HL-60/S4 (cell line): Measurements from ENCODE around the gene AGPAT4.

Source experiments
- in situ Hi-C: fragments of 300-500 bp; cut with MboI; formaldehyde crosslinking; loops from 2 replicates; pipeline ENCODE4 v1.14.3; 2022; ENCODE audit warnings: low sequenced_read_pairs

AGPAT4 gene

GRCh38 chr6:161142957-161143296, 130.9 kb downstream of the AGPAT4 start:
- in situ Hi-C loops, result no loop called here

DNA sequence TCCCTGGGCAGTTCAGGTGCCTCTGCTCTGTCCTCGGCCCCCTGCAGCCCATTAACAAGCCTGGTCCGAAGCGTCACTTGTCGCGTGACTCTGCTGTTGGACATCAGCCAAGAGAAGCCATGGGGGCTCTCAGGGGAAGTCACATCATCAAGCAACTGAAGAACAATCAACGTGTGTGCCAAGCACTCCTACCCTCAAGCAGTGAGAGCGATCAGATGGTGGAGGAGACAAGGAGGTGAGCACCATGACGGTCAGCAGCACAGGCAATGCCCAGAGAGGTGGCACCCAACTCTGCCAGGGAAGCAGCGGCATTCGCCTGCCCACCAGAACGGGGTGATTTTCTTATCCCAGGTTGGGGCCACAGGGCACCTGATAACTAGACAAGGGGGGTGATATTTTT, 132.7 kb downstream of the AGPAT4 start:
- in situ Hi-C loops, result no loop called here

DNA sequence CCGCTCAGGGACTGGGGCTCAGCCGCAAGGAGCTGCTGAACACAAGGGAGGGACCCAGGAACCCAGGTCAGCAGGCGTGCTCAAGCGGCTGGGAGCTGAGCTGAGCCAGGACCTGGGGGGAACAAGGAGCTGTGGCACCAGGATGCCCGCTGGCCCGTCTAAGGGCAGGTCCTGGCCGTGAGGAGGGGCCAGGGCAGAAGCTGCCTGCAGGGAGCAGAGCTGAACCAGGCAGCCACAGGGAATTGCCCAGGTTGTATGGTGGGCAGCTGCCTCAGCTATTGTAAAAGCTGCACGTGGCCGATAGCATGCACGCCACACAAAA, 133.3 kb downstream of the AGPAT4 start:
- in situ Hi-C loops, result no loop called here

- in situ Hi-C loops, result no loop called here
These were observed 133.9 kb downstream of the AGPAT4 start for GRCh38 chr6:161139766-161140553.

- in situ Hi-C loops, result no loop called here
These were observed 134.5 kb downstream of the AGPAT4 start for GRCh38 chr6:161139304-161139765.

- in situ Hi-C loops, result no loop called here
These were observed 135.1 kb downstream of the AGPAT4 start for GRCh38 chr6:161138543-161139303.

DNA sequence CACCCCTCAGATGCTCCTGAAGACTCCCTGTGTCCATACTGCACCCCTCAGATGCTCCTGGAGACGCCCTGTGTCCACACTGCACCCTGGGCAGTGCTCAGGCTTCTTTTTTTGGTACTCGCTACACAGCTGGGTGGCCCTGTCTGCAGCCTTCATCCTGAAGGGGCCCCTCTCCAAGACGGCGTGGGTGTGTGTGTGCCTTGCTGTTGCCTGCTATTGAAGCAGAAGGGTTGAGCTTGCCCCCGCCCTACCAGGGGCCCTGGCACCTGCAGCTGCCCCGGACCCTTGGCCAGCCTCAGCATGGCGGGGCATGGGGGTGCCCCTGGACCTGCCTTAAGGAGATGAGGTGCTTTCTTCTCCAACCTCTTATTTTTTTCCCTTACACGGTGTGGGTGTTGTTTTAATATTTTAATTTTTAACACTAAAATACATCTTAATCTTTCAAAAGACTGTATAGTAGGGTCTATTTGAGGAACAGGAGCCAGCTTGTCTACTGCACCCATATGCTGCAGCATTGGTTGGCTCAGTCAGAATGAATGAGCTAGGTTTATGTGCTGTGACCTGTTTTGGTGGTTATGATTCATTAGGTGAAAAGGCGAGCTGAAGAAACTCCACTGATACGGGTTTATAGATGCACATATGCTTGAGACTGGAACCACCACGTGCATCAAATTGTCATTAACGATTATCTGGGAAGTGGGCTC, 135.9 kb downstream of the AGPAT4 start:
- in situ Hi-C loops, result no loop called here

GRCh38 chr6:161137320-161137719, 136.5 kb downstream of the AGPAT4 start:
- in situ Hi-C loops, result no loop called here

- in situ Hi-C loops, result no loop called here
These were observed 137.2 kb downstream of the AGPAT4 start for GRCh38 chr6:161136655-161137054.

DNA sequence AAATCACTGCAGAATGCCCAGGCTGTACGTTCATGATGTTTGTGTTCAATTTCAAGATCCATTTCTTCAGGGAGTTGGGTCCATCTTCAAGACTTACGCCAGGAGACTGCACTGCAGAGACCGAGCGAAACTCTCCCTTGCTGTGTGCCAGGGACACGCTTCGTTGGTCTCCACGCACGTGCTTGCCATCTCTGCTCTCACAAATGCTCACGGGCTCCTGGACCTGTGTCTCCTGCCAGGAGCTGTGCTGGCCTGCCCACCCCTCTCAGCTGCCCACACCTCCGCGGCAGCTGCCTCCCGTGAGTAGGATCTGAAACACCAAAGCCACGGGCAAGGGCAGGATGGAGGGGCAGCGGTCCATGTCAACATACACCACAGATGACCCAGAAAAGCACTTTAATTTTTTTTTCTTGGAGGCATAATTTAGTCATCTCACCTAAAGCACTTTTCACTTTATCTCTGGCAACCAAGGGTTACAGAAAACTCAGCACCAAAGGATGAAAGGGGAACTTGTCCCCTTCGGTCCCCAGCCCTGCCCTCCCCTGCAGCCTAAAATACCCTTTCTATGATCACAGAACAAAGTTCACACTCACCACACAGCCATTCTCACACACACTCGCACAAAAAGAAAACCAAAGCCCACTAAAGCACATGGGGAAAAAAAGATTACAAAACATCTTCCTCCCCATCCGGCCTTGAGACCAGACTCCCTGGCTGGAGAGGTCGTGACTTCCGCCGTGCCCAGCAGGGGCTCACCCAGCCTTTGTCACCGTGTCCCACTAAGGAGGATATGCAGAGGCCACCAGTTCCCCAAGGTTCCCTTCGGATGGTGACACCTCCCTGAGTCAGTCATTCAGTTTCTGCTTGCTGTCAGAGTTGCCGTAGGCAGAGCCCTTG, 137.9 kb downstream of the AGPAT4 start:
- in situ Hi-C loops, result no loop called here

DNA sequence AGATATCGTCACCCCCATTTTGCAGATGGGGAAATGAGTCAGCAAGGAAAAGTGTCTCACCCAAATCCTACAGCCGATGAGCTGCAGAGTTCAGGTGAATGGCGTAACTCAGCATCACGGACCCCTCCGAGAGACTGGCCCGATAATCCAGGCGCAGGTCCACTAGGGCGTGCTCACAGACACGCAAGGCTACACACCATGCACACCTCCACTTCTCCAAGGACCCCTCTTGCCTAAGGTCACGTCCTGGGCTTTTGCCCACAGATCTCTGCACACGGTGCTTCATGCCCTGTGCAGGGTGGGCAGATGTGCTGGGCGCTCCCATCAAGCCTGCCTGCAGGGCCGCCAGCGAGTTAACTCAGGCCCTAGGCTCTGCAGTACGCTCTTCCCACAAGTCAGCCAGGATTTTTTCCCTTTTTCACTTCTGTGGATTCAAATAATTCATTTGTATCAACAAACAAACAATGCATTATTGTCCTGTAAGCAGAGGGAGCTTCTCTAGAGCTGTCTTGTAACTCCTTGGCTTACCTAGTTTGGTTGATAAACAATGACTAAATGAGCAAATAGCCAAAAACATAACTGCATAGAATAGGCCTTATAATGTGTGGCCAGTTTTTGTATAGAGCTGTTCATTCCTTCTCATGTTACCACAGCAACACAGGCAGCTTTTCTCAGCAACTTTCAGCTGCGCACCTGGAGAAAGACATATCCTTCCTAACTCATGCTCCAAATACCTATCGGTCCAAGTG, 139.1 kb downstream of the AGPAT4 start:
- in situ Hi-C loops, result no loop called here

GRCh38 chr6:161133963-161134362, 139.9 kb downstream of the AGPAT4 start:
- in situ Hi-C loops, result no loop called here

GRCh38 chr6:161132384-161132783, 141.5 kb downstream of the AGPAT4 start:
- in situ Hi-C loops, result no loop called here

GRCh38 chr6:161130967-161131766, 142.7 kb downstream of the AGPAT4 start:
- in situ Hi-C loops, result no loop called here

DNA sequence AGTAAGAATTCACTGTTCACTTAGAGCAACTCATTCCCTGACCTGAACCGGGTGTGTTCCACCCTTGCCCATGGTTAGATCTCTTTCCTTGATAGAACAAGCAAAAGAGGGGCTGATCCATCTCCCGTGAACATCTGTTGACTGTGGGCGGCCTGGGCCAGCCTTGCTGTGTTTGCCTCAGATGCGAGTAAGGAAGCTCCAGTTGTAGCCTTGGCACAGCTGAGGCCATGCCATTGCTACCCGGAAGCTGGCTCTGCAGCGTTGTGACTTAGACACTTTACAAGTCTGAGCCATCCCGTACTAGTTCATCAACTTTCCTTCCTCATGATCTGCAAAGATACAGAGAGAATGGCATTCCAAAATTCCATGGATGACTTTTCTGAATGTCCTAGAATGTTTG, 143.3 kb downstream of the AGPAT4 start:
- in situ Hi-C loops, result no loop called here

DNA sequence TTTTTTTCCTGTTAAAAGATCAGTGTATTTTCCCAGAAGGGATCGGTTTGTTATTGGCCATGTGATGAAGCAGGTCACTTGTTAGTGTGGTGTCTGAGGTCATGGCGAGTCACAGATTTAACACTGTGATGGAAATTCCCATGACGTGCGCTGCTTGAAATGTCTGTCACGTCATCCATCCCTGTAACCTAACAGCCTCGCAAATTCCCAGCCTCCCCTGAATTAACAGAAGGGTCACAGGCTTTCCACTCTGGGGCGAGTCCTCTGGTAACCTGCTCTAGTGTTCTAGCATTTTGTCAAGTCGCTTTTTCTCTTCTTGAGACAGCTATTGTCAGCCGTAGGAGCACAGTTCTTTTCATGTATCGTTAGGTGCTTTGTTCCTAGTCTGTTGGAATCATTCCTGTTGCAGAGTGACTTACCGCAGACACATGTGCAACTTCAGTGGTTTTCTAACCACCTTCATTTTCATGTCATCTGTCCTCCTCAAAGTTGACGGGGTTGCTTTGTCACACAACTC, 145.1 kb downstream of the AGPAT4 start:
- in situ Hi-C loops, result no loop called here

DNA sequence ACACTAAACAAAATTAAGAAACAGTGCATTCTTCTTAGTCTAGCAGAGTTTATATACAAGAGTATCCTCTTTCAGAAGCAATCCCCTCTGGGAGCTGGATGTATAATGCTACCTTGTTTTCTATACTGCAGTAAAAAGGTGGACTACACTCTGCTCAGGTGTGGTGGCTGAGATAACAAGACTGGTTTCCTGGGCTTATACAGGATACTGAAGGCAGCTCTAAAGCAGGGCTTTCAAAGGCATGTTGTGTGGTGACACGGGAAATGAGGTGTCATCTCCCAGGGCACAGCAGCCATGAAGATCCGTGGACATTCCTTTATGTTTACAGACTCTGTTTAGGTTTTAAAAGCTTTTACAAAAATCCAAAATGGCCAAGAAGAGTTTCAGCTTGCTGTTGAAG, 145.6 kb downstream of the AGPAT4 start:
- in situ Hi-C loops, result no loop called here

- in situ Hi-C loops, result no loop called here
These were observed 146.7 kb downstream of the AGPAT4 start for GRCh38 chr6:161127071-161127740.

DNA sequence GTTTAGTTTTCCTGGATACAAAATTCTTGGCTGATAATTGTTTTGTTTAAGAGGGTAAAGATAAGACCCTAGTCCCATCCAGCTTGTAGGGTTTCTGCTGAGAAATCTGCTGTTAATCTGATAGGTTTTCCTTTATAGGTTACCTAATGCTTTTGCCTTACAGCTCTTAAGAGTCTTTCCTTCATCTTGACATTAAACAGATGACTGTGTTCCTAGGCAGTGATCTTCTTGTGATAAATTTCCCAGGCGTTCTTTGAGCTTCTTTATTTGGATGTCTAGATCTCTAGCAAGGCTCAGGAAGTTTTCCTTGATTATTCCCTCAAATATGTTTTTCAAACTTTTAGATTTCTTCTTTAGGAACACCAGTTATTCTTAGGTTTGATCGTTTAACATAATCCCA, 148.3 kb downstream of the AGPAT4 start:
- in situ Hi-C loops, result no loop called here
